ENCODE measurements around the gene TPRG1. TPM values are rescaled to one million over a fixed set of nuclear protein-coding genes. Genes with fewer than 3 reads are reported as not detected.

The TPRG1 gene
- total and polyA plus RNA-seq, 2 of the 8 experiments (the other 6 are each of a cell fraction or from before 2014, with no cell fraction given), result 0.37 to 0.47 TPM

DNA sequence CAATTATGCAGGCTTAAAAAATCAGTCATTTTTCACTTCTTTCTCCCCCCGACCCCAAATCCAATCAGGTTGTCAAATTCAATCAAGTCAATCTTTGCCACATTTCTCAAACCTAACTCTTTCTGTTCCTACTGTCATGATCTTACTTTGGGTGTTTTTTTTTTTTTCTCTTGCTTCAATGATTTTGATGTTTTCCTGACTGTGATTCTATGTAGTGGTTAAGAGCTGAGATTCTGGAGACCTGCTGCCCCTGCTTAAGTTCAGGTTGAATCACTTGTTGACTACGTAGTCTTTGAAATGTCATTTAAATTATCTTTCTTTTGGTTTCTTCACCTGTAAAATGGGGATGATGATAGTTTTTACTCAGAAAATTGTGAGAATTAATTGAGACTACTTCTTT, 117.5 kb downstream of the TPRG1 start (continued):
- TF ChIP-seq, protein P1, sequence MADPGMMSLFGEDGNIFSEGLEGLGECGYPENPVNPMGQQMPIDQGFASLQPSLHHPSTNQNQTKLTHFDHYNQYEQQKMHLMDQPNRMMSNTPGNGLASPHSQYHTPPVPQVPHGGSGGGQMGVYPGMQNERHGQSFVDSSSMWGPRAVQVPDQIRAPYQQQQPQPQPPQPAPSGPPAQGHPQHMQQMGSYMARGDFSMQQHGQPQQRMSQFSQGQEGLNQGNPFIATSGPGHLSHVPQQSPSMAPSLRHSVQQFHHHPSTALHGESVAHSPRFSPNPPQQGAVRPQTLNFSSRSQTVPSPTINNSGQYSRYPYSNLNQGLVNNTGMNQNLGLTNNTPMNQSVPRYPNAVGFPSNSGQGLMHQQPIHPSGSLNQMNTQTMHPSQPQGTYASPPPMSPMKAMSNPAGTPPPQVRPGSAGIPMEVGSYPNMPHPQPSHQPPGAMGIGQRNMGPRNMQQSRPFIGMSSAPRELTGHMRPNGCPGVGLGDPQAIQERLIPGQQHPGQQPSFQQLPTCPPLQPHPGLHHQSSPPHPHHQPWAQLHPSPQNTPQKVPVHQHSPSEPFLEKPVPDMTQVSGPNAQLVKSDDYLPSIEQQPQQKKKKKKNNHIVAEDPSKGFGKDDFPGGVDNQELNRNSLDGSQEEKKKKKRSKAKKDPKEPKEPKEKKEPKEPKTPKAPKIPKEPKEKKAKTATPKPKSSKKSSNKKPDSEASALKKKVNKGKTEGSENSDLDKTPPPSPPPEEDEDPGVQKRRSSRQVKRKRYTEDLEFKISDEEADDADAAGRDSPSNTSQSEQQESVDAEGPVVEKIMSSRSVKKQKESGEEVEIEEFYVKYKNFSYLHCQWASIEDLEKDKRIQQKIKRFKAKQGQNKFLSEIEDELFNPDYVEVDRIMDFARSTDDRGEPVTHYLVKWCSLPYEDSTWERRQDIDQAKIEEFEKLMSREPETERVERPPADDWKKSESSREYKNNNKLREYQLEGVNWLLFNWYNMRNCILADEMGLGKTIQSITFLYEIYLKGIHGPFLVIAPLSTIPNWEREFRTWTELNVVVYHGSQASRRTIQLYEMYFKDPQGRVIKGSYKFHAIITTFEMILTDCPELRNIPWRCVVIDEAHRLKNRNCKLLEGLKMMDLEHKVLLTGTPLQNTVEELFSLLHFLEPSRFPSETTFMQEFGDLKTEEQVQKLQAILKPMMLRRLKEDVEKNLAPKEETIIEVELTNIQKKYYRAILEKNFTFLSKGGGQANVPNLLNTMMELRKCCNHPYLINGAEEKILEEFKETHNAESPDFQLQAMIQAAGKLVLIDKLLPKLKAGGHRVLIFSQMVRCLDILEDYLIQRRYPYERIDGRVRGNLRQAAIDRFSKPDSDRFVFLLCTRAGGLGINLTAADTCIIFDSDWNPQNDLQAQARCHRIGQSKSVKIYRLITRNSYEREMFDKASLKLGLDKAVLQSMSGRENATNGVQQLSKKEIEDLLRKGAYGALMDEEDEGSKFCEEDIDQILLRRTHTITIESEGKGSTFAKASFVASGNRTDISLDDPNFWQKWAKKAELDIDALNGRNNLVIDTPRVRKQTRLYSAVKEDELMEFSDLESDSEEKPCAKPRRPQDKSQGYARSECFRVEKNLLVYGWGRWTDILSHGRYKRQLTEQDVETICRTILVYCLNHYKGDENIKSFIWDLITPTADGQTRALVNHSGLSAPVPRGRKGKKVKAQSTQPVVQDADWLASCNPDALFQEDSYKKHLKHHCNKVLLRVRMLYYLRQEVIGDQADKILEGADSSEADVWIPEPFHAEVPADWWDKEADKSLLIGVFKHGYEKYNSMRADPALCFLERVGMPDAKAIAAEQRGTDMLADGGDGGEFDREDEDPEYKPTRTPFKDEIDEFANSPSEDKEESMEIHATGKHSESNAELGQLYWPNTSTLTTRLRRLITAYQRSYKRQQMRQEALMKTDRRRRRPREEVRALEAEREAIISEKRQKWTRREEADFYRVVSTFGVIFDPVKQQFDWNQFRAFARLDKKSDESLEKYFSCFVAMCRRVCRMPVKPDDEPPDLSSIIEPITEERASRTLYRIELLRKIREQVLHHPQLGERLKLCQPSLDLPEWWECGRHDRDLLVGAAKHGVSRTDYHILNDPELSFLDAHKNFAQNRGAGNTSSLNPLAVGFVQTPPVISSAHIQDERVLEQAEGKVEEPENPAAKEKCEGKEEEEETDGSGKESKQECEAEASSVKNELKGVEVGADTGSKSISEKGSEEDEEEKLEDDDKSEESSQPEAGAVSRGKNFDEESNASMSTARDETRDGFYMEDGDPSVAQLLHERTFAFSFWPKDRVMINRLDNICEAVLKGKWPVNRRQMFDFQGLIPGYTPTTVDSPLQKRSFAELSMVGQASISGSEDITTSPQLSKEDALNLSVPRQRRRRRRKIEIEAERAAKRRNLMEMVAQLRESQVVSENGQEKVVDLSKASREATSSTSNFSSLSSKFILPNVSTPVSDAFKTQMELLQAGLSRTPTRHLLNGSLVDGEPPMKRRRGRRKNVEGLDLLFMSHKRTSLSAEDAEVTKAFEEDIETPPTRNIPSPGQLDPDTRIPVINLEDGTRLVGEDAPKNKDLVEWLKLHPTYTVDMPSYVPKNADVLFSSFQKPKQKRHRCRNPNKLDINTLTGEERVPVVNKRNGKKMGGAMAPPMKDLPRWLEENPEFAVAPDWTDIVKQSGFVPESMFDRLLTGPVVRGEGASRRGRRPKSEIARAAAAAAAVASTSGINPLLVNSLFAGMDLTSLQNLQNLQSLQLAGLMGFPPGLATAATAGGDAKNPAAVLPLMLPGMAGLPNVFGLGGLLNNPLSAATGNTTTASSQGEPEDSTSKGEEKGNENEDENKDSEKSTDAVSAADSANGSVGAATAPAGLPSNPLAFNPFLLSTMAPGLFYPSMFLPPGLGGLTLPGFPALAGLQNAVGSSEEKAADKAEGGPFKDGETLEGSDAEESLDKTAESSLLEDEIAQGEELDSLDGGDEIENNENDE (IDR thresholded peaks at IDR 0.05; ENCODE audit: insufficient replicate concordance, low read length), result no peak
- no peak for TF ChIP-seq ZNF274 (IDR thresholded peaks at IDR 0.05; ENCODE audit: borderline replicate concordance, extremely low read depth, low read length)

Data from H1 (cell line).